HFFc6 (cell line): Measurements from ENCODE around the gene YIF1B. TPM values are rescaled to one million over a fixed set of nuclear protein-coding genes. Genes with fewer than 3 reads are reported as not detected.
A peak's percentile ranks its signal among the peaks of the same experiment; 100 is the strongest.
"Not testable (repeated sequence)": the region's sequence is repeated elsewhere in the genome, so short reads cannot be mapped to it uniquely, and the experiment has no call there.

Experiments
- DNase-seq: peaks from one replicate; pipeline ENCODE4 v3.0.0-alpha.2; 2018
- H3K27ac Mint-ChIP-seq: 2 replicates; pipeline ENCODE4 v1.8.0; 2020; ENCODE audit warnings: mild to moderate bottlenecking, mixed read lengths
- H3K27me3 Mint-ChIP-seq: 2 replicates; pipeline ENCODE4 v1.8.0; 2021; ENCODE audit warnings: mild to moderate bottlenecking, moderate library complexity, mixed read lengths; ENCODE audit not compliant: insufficient read depth
- H3K36me3 Mint-ChIP-seq: 2 replicates; pipeline ENCODE4 v1.8.0; 2021; ENCODE audit warnings: low read depth, mixed read lengths
- H3K4me1 Mint-ChIP-seq: 2 replicates; pipeline ENCODE4 v1.8.0; 2020; ENCODE audit warnings: low read depth, mixed read lengths
- H3K4me3 Mint-ChIP-seq: 2 replicates; pipeline ENCODE4 v1.8.0; 2020; ENCODE audit warnings: mild to moderate bottlenecking, moderate library complexity, mixed read lengths
- H3K9me3 Mint-ChIP-seq: 2 replicates; pipeline ENCODE4 v1.8.0; 2020; ENCODE audit warnings: mild to moderate bottlenecking, mixed read lengths
- long read RNA-seq: library from polyadenylated mRNA; unstranded; transcript quantifications from one replicate; pipeline ENCODE4 v2.0.0, GENCODE V29; 2019
- total RNA-seq, 6 experiments: library from RNA; stranded (reverse); fragmentation: NEBNext Ultra II Directional; extraction: Animal tissue kit (Norgen Biotek cat#: 25700); gene quantifications; 2 replicates in 1 of 6; 3 replicates in 5 of 6; pipeline ENCODE4 v1.2.3, GENCODE V29; 2021
- TF ChIP-seq, protein P1 (sequence below): fragments of 200-600 bp; sonication (generic); IDR thresholded peaks from 2 replicates; pipeline ENCODE4 v1.5.0; 2021; ENCODE audit warnings: antibody characterized with exemption, mild to moderate bottlenecking

YIF1B gene, protein sequence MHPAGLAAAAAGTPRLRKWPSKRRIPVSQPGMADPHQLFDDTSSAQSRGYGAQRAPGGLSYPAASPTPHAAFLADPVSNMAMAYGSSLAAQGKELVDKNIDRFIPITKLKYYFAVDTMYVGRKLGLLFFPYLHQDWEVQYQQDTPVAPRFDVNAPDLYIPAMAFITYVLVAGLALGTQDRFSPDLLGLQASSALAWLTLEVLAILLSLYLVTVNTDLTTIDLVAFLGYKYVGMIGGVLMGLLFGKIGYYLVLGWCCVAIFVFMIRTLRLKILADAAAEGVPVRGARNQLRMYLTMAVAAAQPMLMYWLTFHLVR
- 10 to 100 TPM; 80.8 to 98.5 (median 86.6) TPM for total RNA-seq
- long read RNA-seq, transcript YIF1B-201 (8 exons, 964 nt), result minor isoform, 13 of 146 reads
- long read RNA-seq, transcript YIF1B-203 (8 exons, 1,225 nt), result minor isoform, 21 of 146 reads
- long read RNA-seq, transcript YIF1B-216 (8 exons, 1,181 nt), result major isoform, 72 of 146 reads
- long read RNA-seq, transcript YIF1B-214 (8 exons, 940 nt), result minor isoform, 10 of 146 reads
- long read RNA-seq, partial matches to known transcripts, result 9 of 146 reads
- long read RNA-seq, other reads (novel, unspliced or antisense), result 14 of 146 reads

DNA sequence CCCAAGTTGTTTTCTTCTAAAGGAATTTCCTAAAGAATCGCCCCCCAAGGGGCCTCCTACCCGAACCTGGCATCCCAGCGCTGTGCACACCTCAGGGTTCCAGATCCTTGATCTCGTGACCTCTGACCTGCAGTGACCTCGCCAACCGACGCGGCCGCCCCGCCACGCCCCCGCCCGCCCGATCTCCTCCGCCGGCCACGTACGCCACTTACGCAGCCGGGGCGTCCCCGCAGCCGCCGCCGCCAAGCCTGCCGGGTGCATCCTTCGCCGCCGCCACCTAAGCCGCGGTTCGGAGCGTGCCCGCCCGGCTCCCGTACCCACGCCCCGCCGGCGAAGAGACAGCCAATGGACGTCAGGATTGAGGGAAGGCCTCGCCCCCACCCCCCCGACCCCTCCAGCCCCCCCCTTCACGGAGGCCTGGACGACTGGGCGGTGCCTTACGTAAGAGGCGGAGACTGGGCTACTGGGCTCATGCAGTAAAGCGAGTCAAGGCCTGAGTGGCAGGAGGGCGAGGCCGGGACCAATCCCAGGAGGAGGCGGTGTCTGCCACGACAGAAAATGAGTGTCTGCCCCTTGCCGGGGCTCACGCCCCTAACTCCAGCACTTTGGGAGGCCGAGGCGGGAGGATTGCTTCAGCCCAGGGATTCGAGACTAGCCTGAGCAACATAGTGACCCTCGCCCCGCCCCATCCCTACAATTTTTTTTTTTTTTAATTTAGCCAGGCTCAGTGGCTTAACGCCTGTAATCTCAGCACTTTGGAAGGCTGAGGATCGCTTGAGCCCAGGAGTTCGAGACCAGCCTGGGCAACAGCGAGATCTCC lies at the start of gene YIF1B:
Gene YIF1B (minus strand): TSS at position 291 of the 820 bp plus-strand sequence. CDS start 30 bp downstream, at position 261.
- no peaks in the 10 kb centered on the region; the same call in 1 of the 2 replicates for H3K36me3 Mint-ChIP-seq
- H3K4me3 Mint-ChIP-seq, result peak within 1 kb of the TSS; percentile 96
- no peaks in the 10 kb centered on the region for H3K9me3 Mint-ChIP-seq
- DNase-seq, result peak; percentile 95
- peaks cover 11% of the 10 kb centered on the region for H3K4me1 Mint-ChIP-seq
- H3K27ac Mint-ChIP-seq, result peak within 1 kb of the TSS; percentile 90
- peaks cover 3% of the 10 kb centered on the region; the same call in 1 of the 2 replicates for H3K27me3 Mint-ChIP-seq
- TF ChIP-seq, protein P1, sequence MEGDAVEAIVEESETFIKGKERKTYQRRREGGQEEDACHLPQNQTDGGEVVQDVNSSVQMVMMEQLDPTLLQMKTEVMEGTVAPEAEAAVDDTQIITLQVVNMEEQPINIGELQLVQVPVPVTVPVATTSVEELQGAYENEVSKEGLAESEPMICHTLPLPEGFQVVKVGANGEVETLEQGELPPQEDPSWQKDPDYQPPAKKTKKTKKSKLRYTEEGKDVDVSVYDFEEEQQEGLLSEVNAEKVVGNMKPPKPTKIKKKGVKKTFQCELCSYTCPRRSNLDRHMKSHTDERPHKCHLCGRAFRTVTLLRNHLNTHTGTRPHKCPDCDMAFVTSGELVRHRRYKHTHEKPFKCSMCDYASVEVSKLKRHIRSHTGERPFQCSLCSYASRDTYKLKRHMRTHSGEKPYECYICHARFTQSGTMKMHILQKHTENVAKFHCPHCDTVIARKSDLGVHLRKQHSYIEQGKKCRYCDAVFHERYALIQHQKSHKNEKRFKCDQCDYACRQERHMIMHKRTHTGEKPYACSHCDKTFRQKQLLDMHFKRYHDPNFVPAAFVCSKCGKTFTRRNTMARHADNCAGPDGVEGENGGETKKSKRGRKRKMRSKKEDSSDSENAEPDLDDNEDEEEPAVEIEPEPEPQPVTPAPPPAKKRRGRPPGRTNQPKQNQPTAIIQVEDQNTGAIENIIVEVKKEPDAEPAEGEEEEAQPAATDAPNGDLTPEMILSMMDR, result no peak

DNA sequence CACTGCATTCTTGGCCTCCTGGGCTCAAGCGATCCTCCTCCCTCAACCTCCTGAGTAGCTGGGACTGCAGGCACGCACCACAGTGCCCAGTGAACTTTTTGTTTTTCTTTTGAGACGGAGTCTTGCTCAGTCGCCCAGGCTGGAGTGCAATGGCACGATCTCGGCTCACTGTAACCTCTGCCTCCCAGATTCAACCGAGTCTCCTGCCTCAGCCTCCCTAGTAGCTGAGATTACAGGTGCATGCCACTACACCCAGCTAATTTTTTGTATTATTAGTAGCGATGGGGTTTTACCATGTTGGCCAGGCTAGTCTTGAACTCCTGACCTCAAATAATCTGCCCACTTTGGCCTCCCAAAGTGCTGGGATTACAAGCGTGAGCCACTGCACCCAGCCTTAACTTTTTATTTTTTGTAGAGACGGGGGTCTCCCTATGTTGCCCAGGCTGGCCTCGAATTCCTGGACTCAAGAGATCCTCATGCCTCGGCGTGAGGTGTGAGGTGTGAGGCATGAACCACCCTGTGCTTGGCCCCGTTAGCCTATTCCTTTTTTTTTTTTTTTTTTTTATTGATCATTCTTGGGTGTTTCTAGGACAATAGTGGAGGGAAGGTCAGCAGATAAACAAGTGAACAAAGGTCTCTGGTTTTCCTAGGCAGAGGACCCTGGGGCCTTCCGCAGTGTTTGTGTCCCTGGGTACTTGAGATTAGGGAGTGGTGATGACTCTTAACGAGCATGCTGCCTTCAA lies 47.4 kb upstream of the YIF1B start:
- H3K27me3 Mint-ChIP-seq, result peaks cover 37% of the 10 kb centered on the region
- H3K27ac Mint-ChIP-seq, H3K9me3 Mint-ChIP-seq, DNase-seq, H3K4me1 Mint-ChIP-seq, H3K36me3 Mint-ChIP-seq: not testable (repeated sequence)
- H3K4me3 Mint-ChIP-seq, result 0 out of 2 replicates have a peak overlapping the region, but pooled peaks have one; percentile 39

DNA sequence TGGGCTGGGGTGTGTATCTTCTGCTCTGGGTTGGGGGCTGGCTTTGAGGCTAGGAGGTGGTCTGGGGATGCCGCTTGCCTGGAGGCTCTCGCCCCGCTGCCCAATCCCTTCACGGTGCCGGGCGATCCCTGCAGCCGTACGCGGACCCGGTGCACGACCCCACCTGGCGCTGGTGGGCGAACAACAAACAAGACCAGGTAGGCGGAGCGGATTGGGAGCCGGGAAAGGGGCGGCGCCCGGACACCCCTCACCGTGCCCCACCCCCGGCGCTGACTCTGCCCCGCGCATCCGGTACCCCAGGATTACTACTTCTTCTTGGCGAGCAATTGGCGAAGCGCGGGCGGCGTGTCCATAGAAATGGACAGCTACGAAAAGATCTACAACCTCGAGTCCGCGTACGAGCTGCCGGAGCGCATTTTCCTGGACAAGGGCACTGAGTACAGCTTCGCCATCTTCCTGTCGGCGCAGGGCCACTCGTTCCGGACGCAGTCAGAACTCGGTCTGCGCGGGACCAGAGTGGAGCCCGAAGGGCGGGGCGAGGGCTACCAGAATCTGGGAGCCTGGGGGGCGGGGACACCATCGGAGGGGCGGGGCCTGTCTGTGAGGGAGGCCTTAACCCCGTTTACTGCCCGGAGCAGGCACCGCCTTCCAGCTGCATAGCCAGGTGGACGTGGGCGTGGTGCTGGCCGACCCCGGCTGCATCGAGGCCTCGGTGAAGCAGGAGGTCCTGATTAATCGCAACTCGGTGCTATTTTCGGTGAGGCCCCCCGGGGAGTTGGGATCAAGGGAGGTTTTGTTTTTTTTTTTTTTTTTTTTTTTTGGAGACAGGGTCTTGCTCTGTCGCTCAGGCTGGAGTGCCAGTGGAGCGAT lies 46.6 kb upstream of the YIF1B start:
- H3K4me3 Mint-ChIP-seq, result peak overlapping the region; percentile 87
- TF ChIP-seq, protein P1, result no peak
- H3K27me3 Mint-ChIP-seq, result peaks cover 36% of the 10 kb centered on the region
- H3K9me3 Mint-ChIP-seq, result no peaks in the 10 kb centered on the region
- DNase-seq, result peak; percentile 51
- no peaks in the 10 kb centered on the region for H3K4me1 Mint-ChIP-seq
- H3K36me3 Mint-ChIP-seq, result no peaks in the 10 kb centered on the region
- H3K27ac Mint-ChIP-seq, result no peak overlapping the region

DNA sequence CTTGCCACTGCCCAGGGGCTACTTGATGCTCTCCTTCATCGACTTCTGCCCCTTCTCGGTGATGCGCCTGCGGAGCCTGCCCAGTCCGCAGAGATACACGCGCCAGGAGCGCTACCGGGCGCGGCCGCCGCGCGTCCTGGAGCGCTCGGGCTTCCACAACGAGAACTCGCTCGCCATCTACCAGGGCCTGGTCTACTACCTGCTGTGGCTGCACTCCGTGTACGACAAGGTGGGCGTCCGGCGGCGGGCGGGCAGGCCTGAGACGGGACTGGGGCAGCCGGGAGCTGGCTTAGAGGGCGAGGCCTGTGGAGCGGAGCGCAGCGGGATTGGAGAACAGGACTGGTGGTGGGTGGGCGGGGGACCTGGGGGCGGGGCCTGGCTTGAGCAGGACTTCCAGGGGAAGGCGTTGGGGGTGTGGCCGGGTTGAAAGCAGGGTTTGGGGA lies 45.9 kb upstream of the YIF1B start:
- peak; percentile 43 for DNase-seq
- H3K4me3 Mint-ChIP-seq, result peak overlapping the region; percentile 87
- H3K27me3 Mint-ChIP-seq, result peaks cover 32% of the 10 kb centered on the region
- no peaks in the 10 kb centered on the region for H3K9me3 Mint-ChIP-seq
- no peak overlapping the region for H3K27ac Mint-ChIP-seq
- no peaks in the 10 kb centered on the region for H3K4me1 Mint-ChIP-seq
- no peaks in the 10 kb centered on the region for H3K36me3 Mint-ChIP-seq
- TF ChIP-seq, protein P1, result no peak
